Mesenchymal stem cell (in vitro differentiated cells and primary cell): ENCODE measurements around the gene TM4SF20.
A peak's percentile ranks its signal among the peaks of the same experiment; 100 is the strongest.

ENCODE experiments used
- DNase-seq: peaks from one replicate; pipeline ENCODE4 v3.0.0-alpha.2; 2013
- H2AFZ ChIP-seq: one replicate; pipeline ENCODE4 v1.6.1; 2013; ENCODE audit warnings: low read depth, mild to moderate bottlenecking, control low read depth, inconsistent platforms, low read length, moderate library complexity
- H2AK5ac ChIP-seq: 2 replicates; pipeline ENCODE4 v1.6.1; 2013; ENCODE audit warnings: low read length, moderate library complexity, mild to moderate bottlenecking, inconsistent platforms; ENCODE audit not compliant: severe bottlenecking
- H2BK120ac ChIP-seq: one replicate; pipeline ENCODE4 v1.6.1; 2013; ENCODE audit warnings: low read depth, mild to moderate bottlenecking, inconsistent platforms, low read length, moderate library complexity
- H2BK12ac ChIP-seq, 2 experiments: one replicate each; pipeline ENCODE4 v1.6.1; 2013; ENCODE audit warnings: inconsistent platforms in 2 of 2, low read length in 2 of 2, mild to moderate bottlenecking in 2 of 2, moderate library complexity in 2 of 2, control low read depth in 1 of 2
- H2BK15ac ChIP-seq: one replicate; pipeline ENCODE4 v1.6.1; 2013; ENCODE audit warnings: mild to moderate bottlenecking, low read depth, inconsistent platforms; ENCODE audit not compliant: poor library complexity, severe bottlenecking
- H2BK5ac ChIP-seq: 2 replicates; pipeline ENCODE4 v1.6.1; 2013; ENCODE audit warnings: low read depth, mild to moderate bottlenecking, low read length, control low read depth, inconsistent platforms; ENCODE audit not compliant: poor library complexity, severe bottlenecking
- H3K14ac ChIP-seq, 2 experiments: one replicate each; pipeline ENCODE4 v1.6.1; 2013; ENCODE audit warnings: inconsistent platforms in 2 of 2, low read length in 2 of 2, control low read depth in 1 of 2, mild to moderate bottlenecking in 1 of 2, moderate library complexity in 1 of 2
- H3K18ac ChIP-seq, 2 experiments: one replicate each; pipeline ENCODE4 v1.6.1; 2013; ENCODE audit warnings: inconsistent platforms in 2 of 2, low read length in 2 of 2, control low read depth in 1 of 2, low read depth in 1 of 2, mild to moderate bottlenecking in 1 of 2
- H3K23ac ChIP-seq, 2 experiments: one replicate each; pipeline ENCODE4 v1.6.1; 2013; ENCODE audit warnings: inconsistent platforms in 2 of 2, low read length in 2 of 2, mild to moderate bottlenecking in 2 of 2, moderate library complexity in 2 of 2, control low read depth in 1 of 2
- H3K27ac ChIP-seq: 2 replicates; pipeline ENCODE4 v1.5.1; 2013; ENCODE audit warnings: mild to moderate bottlenecking, moderate library complexity, low read length, control low read depth, inconsistent platforms; ENCODE audit not compliant: poor library complexity, severe bottlenecking
- H3K27me3 ChIP-seq, 2 experiments: 2 replicates each; pipeline versions ENCODE4 v1.6.1 to v1.7.0; 2013; ENCODE audit warnings: low read length in 2 of 2, mild to moderate bottlenecking in 2 of 2, moderate library complexity in 2 of 2, control low read depth in 1 of 2, inconsistent platforms in 1 of 2; ENCODE audit not compliant: control insufficient read depth in 1 of 2, insufficient read depth in 1 of 2
- H3K36me3 ChIP-seq, 2 experiments: 2 replicates each; pipeline versions ENCODE4 v1.6.1 to v1.7.0; 2013; ENCODE audit warnings: low read length in 2 of 2, control low read depth in 1 of 2, inconsistent platforms in 1 of 2, low read depth in 1 of 2, mild to moderate bottlenecking in 1 of 2; ENCODE audit not compliant: insufficient read depth in 2 of 2, control insufficient read depth in 1 of 2
- H3K4ac ChIP-seq, 2 experiments: one replicate each; pipeline ENCODE4 v1.6.1; 2013; ENCODE audit warnings: inconsistent platforms in 2 of 2, low read length in 2 of 2, mild to moderate bottlenecking in 2 of 2, moderate library complexity in 2 of 2, control low read depth in 1 of 2, low read depth in 1 of 2
- H3K4me1 ChIP-seq: 2 replicates; pipeline ENCODE4 v1.6.1; 2013; ENCODE audit warnings: low read depth, low read length, control low read depth; ENCODE audit not compliant: control insufficient read depth, insufficient read depth
- H3K4me2 ChIP-seq: 2 replicates; pipeline ENCODE4 v1.6.1; 2013; ENCODE audit warnings: low read length, mild to moderate bottlenecking, inconsistent platforms; ENCODE audit not compliant: poor library complexity, severe bottlenecking
- H3K4me3 ChIP-seq, 2 experiments: 2 replicates each; pipeline versions ENCODE4 v1.5.1 to v1.7.0; 2013; ENCODE audit warnings: low read length in 2 of 2, mild to moderate bottlenecking in 2 of 2, control low read depth in 1 of 2, low read depth in 1 of 2; ENCODE audit not compliant: insufficient read depth in 1 of 2
- H3K79me1 ChIP-seq: replicated peaks from 2 replicates; pipeline ENCODE4 v1.6.1; 2013; ENCODE audit warnings: mild to moderate bottlenecking, control low read depth, low read length, inconsistent platforms; ENCODE audit not compliant: poor library complexity, severe bottlenecking
- H3K9ac ChIP-seq: 2 replicates; pipeline ENCODE4 v1.7.0; 2013; ENCODE audit warnings: mild to moderate bottlenecking, low read length, moderate library complexity
- H3K9me3 ChIP-seq: 2 replicates; pipeline ENCODE4 v1.7.0; 2013; ENCODE audit warnings: mild to moderate bottlenecking, low read length; ENCODE audit not compliant: control insufficient read depth
- H4K8ac ChIP-seq: one replicate; pipeline ENCODE4 v1.6.1; 2013; ENCODE audit warnings: inconsistent platforms, mild to moderate bottlenecking, low read length, moderate library complexity
- H4K91ac ChIP-seq: one replicate; pipeline ENCODE4 v1.6.1; 2013; ENCODE audit warnings: mild to moderate bottlenecking, low read length, inconsistent platforms
- WGBS: methylation state at CpG from one replicate; pipeline ENCODE4 v1.1.7; 2013; ENCODE audit warnings: mixed read lengths; 5-methylcytosine and 5-hydroxymethylcytosine counted together

The TM4SF20 gene

DNA sequence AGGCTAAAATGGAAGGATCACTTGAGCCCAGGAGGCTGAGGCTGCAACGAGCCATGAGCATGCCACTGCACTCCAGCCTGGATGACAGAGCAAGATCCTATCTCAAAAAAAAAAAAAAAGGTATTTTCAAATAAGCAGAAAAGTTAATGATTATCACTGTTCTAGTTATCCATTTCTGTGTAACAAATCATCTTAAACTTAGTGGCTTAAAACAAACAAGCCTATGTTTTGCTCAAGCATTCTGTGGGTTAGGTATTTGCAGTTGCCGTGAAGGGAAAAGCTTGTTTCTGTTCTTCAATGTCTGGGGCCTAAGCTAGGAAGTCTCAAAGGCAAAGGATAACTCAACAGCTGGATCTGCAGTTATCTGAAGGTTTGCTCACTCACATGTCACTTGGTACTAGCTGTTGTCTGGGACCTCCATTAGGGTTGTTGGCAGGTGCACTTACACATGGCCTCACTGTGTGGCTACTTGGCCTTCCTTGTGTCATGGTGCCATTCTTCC is 40.0 kb downstream of the TM4SF20 start:
- 97% methylated on average over 1 of the region's 2 CpGs for WGBS
- DNase-seq, result no peak
- H3K18ac ChIP-seq, result no peak overlapping the region

DNA sequence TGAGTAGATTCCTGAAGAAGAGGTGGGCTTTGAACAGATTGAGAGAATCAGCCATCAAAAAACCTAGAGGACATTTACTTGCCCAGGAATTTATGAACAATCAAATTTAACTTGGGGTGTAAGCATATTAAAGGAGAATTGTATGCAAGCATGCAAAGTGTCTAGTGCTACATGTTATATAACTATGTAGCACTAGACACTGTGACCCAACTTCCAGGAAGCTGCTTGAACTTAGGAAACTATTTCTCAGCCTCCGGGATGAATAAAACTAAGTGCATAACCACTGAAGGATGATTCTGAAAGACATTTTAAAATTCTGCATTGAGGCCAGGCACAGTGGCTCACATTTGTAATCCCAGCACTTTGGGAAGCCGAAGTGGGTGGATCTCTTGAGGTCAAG is 41.7 kb downstream of the TM4SF20 start:
- no peak overlapping the region for H3K18ac ChIP-seq
- H2BK15ac ChIP-seq, result no peak overlapping the region
- H3K4me1 ChIP-seq, result peaks cover 7% of the 10 kb centered on the region
- no peaks in the 10 kb centered on the region for H3K9me3 ChIP-seq
- no peak overlapping the region for H2BK12ac ChIP-seq
- H3K36me3 ChIP-seq, result peaks cover 2 to 82% of the 10 kb centered on the region in 2 experiments
- H4K91ac ChIP-seq, result no peak overlapping the region
- H2AK5ac ChIP-seq, result no peak overlapping the region
- H2BK5ac ChIP-seq, result no peak overlapping the region
- H3K27ac ChIP-seq, result no peak overlapping the region
- no peak overlapping the region for H3K4me2 ChIP-seq
- H3K14ac ChIP-seq, result no peak overlapping the region
- H2AFZ ChIP-seq, result no peak overlapping the region
- DNase-seq, result no peak
- no peak overlapping the region for H3K23ac ChIP-seq
- no peak overlapping the region for H3K9ac ChIP-seq
- H3K4me3 ChIP-seq, result no peak overlapping the region
- WGBS, result 100% methylated on average over 2 of the region's 2 CpGs
- H2BK120ac ChIP-seq, result no peak overlapping the region
- H3K79me1 ChIP-seq, result peaks cover 3% of the 10 kb centered on the region
- no peak overlapping the region for H3K4ac ChIP-seq
- no peaks in the 10 kb centered on the region for H3K27me3 ChIP-seq
- no peak overlapping the region for H4K8ac ChIP-seq

More for the DNA sequence above, 40.0 kb downstream of the TM4SF20 start:
- H2BK15ac ChIP-seq, result no peak overlapping the region
- no peak overlapping the region for H2BK120ac ChIP-seq
- H3K9ac ChIP-seq, result no peak overlapping the region
- H3K14ac ChIP-seq, result no peak overlapping the region
- peaks cover 2% of the 10 kb centered on the region for H3K79me1 ChIP-seq
- H3K23ac ChIP-seq, result no peak overlapping the region
- no peak overlapping the region for H3K4me3 ChIP-seq
- no peak overlapping the region for H2BK5ac ChIP-seq
- H3K27me3 ChIP-seq, result no peaks in the 10 kb centered on the region
- no peak overlapping the region for H2AK5ac ChIP-seq
- H2AFZ ChIP-seq, result no peak overlapping the region
- no peak overlapping the region for H3K4ac ChIP-seq
- no peak overlapping the region for H3K4me2 ChIP-seq
- peaks cover 7% of the 10 kb centered on the region for H3K4me1 ChIP-seq
- H3K9me3 ChIP-seq, result no peaks in the 10 kb centered on the region
- H4K91ac ChIP-seq, result no peak overlapping the region
- H3K27ac ChIP-seq, result peak overlapping the region; percentile 73
- H4K8ac ChIP-seq, result no peak overlapping the region
- H2BK12ac ChIP-seq, result no peak overlapping the region
- H3K36me3 ChIP-seq, result peaks cover 2 to 77% of the 10 kb centered on the region in 2 experiments

DNA sequence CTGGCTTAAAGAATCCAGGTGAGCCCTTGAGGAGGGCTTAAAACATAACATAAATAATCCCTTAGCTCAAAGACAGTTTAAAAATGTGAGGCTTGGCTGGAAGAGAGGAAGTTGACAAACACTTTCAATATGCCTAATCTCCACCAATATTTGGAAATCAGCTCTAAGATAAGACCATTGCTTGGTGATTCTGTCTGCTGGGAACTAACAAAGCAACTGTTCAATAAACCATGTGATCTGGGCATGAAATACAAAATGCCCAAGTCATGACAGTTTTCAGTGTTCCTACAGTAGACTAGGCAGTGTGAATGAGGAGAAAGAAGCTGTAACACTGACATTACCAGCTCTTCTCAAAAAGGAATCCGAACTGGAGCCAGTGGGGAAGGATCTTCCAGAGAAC is 43.4 kb downstream of the TM4SF20 start:
- WGBS, result 92% methylated on average over 1 of the region's 1 CpG
- Histone ChIP-seq H3K79me1 (peaks cover 3% of the 10 kb centered on the region), H3K23ac (no peak overlapping the region), H3K9me3 (no peaks in the 10 kb centered on the region), H2BK5ac (no peak overlapping the region), H3K36me3 (peaks cover 2 to 78% of the 10 kb centered on the region in 2 experiments), H2BK12ac (no peak overlapping the region), H4K8ac (no peak overlapping the region), H3K4me1 (peaks cover 7% of the 10 kb centered on the region), H3K27ac (no peak overlapping the region), H2BK120ac (no peak overlapping the region), H3K9ac (no peak overlapping the region), H2AFZ (no peak overlapping the region), H2BK15ac (no peak overlapping the region), H4K91ac (no peak overlapping the region), H2AK5ac (no peak overlapping the region), H3K18ac (no peak overlapping the region), H3K14ac (no peak overlapping the region), H3K4me3 (no peak overlapping the region), H3K27me3 (no peaks in the 10 kb centered on the region), H3K4me2 (no peak overlapping the region), H3K4ac (no peak overlapping the region)
- DNase-seq, result no peak

DNA sequence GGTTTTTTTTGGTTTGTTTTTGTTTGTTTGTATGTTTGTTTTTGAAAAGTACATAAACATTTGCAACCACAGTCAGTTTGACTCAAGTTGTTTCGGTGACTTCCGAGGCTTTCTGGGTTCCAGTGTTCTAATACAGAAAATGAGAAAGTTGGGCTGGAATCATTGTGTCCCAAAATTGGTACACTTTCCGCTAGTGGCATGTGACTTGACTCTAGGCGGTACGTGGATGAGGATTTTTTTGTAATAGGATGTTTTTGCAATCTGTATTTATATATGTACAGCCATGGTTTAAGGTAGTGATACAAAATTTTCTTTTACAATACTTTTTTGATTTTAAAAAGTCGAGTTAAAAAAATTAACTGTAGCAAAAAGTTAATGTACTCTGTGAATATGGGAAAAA is 52.3 kb downstream of the TM4SF20 start:
- Histone ChIP-seq H3K27ac (no peak overlapping the region), H3K18ac (no peak overlapping the region), H3K79me1 (peaks cover 8% of the 10 kb centered on the region), H4K8ac (no peak overlapping the region), H3K14ac (no peak overlapping the region), H2BK5ac (no peak overlapping the region), H2BK12ac (no peak overlapping the region), H3K4ac (no peak overlapping the region), H3K23ac (no peak overlapping the region), H2BK15ac (no peak overlapping the region), H3K4me3 (peak overlapping the region in 1 of 2 experiments; percentile 85), H3K9me3 (no peaks in the 10 kb centered on the region), H3K4me2 (peak overlapping the region; percentile 96), H2BK120ac (no peak overlapping the region), H2AK5ac (peak overlapping the region; percentile 84), H3K9ac (peak overlapping the region; percentile 92), H3K36me3 (peaks cover 0 to 21% of the 10 kb centered on the region in 2 experiments), H4K91ac (no peak overlapping the region), H3K27me3 (no peaks in the 10 kb centered on the region), H3K4me1 (no peaks in the 10 kb centered on the region), H2AFZ (no peak overlapping the region)
- no peak for DNase-seq
- WGBS, result 93% methylated on average over 4 of the region's 6 CpGs
